ENCODE measurements around the gene TPRKB.
"Not testable (repeated sequence)": the region's sequence is repeated elsewhere in the genome, so short reads cannot be mapped to it uniquely, and the experiment has no call there.

The TPRKB gene

GRCh38 chr2:73698101-73698500, 39.0 kb downstream of the TPRKB start:
- DNase-seq, result no peak

GRCh38 chr2:73697606-73698005, 39.5 kb downstream of the TPRKB start:
- no peak for DNase-seq

GRCh38 chr2:73696985-73697384, 40.2 kb downstream of the TPRKB start:
- not testable (repeated sequence) for DNase-seq

GRCh38 chr2:73696521-73696920, 40.6 kb downstream of the TPRKB start:
- not testable (repeated sequence) for DNase-seq

- DNase-seq, result not testable (repeated sequence)
Measured at GRCh38 chr2:73690372-73691088, 46.6 kb downstream of the TPRKB start.

GRCh38 chr2:73688494-73688893, 48.7 kb downstream of the TPRKB start:
- DNase-seq, result not testable (repeated sequence)

- DNase-seq, result no peak
Measured at GRCh38 chr2:73685764-73686438, 51.2 kb downstream of the TPRKB start.

- DNase-seq, result not testable (repeated sequence)
Measured at GRCh38 chr2:73684905-73685304, 52.2 kb downstream of the TPRKB start.

GRCh38 chr2:73684325-73684724, 52.8 kb downstream of the TPRKB start:
- DNase-seq, result not testable (repeated sequence)

GRCh38 chr2:73679951-73680571, 57.1 kb downstream of the TPRKB start:
- DNase-seq, result not testable (repeated sequence)

All from effector CD4-positive, alpha-beta T cell (primary cell).